ENCODE results near the gene UBE2B. TPM values are rescaled to one million over a fixed set of nuclear protein-coding genes. Genes with fewer than 3 reads are reported as not detected.
A peak's percentile ranks its signal among the peaks of the same experiment; 100 is the strongest.

Gene UBE2B
- total and polyA plus RNA-seq, 10 of the 15 experiments (the other 5 are each of a cell fraction or from before 2014, with no cell fraction given): 10.8 to 179 (median 61.3) TPM

GRCh38 chr5:134370871-134371833 is at the start of gene UBE2B (continued):
- peak; percentile 72 for TF ChIP-seq RUNX3 (IDR thresholded peaks at IDR 0.05; ENCODE audit: low read length)
- TF ChIP-seq SREBF2 (IDR thresholded peaks at IDR 0.05; ENCODE audit: low read length): no peak
- TF ChIP-seq NFIC (IDR thresholded peaks at IDR 0.05; ENCODE audit: low read depth, low read length): peak; percentile 83; the same call in 1 of the 2 replicates
- TF ChIP-seq IRF3 (IDR thresholded peaks at IDR 0.05): no peak
- TF ChIP-seq ZNF622 (IDR thresholded peaks at IDR 0.05): no peak
- peak; percentile 73 for TF ChIP-seq POLR2AphosphoS5 (IDR thresholded peaks at IDR 0.05; ENCODE audit: low read length)
- peak; percentile 69; the same call in 1 of the 2 replicates for TF ChIP-seq SIN3A (IDR thresholded peaks at IDR 0.05; ENCODE audit: low read depth, low read length)
- TF ChIP-seq CEBPB (IDR thresholded peaks at IDR 0.05; ENCODE audit: borderline replicate concordance in 1 of 2, low read depth in 2 of 2, low read length in 2 of 2): 0 out of 4 replicates have a peak, but pooled peaks of 1 of the 2 experiments have one; percentile 24
- peak; percentile 81 for TF ChIP-seq ATF2 (IDR thresholded peaks at IDR 0.05; ENCODE audit: low read length)
- TF ChIP-seq IRF5 (IDR thresholded peaks at IDR 0.05; ENCODE audit: borderline replicate concordance): no peak
- TF ChIP-seq CEBPZ (IDR thresholded peaks at IDR 0.05; ENCODE audit: low read depth, low read length): no peak
- peak; percentile 100 for TF ChIP-seq ATF7 (IDR thresholded peaks at IDR 0.05; ENCODE audit: low read depth)
- TF ChIP-seq TCF3 (IDR thresholded peaks at IDR 0.05; ENCODE audit: borderline replicate concordance, insufficient read depth, low read depth, low read length): 0 out of 2 replicates have a peak, but pooled peaks have one; percentile 42
- TF ChIP-seq STAT3 (IDR thresholded peaks at IDR 0.05; ENCODE audit: low read depth, low read length): no peak
- peak; percentile 71; the same call in 1 of the 2 replicates for TF ChIP-seq YY1 (IDR thresholded peaks at IDR 0.05; ENCODE audit: low read depth, low read length)
- peak; percentile 90 for TF ChIP-seq PML (IDR thresholded peaks at IDR 0.05; ENCODE audit: low read length)
- TF ChIP-seq IKZF1 (conservative IDR thresholded peaks at IDR 0.05): peak; percentile 97
- TF ChIP-seq SKIL (IDR thresholded peaks at IDR 0.05; ENCODE audit: low read depth, poor library complexity, severe bottlenecking): peak; percentile 97
- peak; percentile 57; the same call in 1 of the 3 replicates for TF ChIP-seq POU2F2 (IDR thresholded peaks at IDR 0.05; ENCODE audit: borderline replicate concordance, low read depth, low read length)

Measured in GM12878 (cell line).